HT-29 (cell line): ENCODE results near the gene E2F3. TPM values are rescaled to one million over a fixed set of nuclear protein-coding genes. Genes with fewer than 3 reads are reported as not detected.

Experiments
- DNase-seq: peaks from one replicate; pipeline ENCODE4 v3.0.0-alpha.2; 2015; ENCODE audit warnings: low spot score
- total RNA-seq: library from RNA; depleted of rRNA; stranded (reverse); fragments of >200 nt; shearing (Covaris generic); gene quantifications from 2 replicates; pipeline ENCODE4 v1.2.3, GENCODE V29; 2014

Gene E2F3
- total RNA-seq, 1 experiment from 2014 or later = 4.2 TPM

DNA sequence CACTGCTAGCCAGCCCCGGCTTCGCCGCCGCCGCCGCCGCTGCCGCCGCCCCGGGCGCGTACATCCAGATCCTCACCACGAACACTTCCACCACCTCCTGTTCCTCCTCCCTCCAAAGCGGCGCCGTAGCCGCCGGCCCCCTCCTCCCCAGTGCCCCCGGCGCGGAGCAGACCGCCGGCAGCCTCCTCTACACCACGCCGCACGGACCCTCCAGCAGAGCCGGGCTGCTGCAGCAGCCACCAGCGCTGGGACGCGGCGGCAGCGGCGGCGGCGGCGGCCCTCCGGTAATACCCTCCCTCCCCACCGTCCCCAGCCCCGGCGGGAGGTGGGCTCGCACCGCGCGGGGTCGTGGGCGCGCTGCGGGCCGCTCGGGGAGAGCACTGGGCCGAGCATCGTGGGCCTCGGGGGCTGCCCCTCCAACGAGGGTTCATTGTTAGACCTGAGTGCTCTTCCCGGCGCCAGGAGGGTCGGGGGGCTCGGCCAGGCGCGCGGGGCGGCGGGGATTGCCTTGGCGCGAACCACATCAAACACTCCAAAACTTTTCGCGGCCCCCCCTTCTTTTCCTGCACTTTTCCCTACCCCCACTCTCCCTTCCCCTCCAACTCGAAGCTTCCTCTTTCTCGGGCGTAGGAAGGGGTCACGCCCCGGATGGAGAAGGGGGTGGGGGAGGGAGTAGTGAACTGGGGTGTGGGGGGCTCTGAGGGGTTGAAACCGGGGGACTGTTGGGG is 827 bp downstream of the E2F3 start:
- peak; percentile 48 for DNase-seq

DNA sequence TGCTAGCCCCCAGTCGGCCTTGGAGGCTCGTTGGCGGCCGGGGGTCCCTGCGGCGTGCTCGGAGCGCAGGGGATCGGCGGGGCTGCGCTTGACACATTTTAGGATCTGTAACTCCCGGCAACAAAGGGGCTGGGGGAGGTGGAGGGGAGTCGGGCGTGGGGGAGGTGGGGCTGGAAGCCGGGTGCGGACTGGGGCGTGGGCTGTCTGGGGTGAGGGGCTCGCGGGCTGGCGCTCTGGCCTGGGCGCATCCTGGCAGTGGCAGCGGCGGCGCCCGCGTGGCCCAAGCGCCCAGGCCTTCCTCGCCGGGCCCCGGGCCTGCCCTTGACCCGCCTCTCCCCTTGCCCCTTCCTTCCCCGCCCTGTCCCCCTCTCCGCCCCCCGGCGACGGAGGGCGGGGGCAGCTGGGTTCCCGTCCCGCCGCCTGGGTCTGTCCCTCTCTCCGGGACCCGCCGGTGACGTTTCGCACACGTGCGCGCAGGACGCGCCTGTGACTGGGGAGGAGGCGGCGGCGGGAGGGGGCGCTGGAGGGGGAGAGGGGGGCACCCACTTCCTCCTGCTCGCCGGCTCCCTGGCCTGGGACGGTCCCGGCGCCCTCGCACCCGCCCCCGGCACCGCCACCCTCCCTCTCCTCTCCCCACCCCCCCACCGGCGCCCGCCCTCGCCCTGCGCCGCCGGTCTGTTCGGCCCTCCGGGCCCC is 1.5 kb downstream of the E2F3 start:
- peak; percentile 85 for DNase-seq

DNA sequence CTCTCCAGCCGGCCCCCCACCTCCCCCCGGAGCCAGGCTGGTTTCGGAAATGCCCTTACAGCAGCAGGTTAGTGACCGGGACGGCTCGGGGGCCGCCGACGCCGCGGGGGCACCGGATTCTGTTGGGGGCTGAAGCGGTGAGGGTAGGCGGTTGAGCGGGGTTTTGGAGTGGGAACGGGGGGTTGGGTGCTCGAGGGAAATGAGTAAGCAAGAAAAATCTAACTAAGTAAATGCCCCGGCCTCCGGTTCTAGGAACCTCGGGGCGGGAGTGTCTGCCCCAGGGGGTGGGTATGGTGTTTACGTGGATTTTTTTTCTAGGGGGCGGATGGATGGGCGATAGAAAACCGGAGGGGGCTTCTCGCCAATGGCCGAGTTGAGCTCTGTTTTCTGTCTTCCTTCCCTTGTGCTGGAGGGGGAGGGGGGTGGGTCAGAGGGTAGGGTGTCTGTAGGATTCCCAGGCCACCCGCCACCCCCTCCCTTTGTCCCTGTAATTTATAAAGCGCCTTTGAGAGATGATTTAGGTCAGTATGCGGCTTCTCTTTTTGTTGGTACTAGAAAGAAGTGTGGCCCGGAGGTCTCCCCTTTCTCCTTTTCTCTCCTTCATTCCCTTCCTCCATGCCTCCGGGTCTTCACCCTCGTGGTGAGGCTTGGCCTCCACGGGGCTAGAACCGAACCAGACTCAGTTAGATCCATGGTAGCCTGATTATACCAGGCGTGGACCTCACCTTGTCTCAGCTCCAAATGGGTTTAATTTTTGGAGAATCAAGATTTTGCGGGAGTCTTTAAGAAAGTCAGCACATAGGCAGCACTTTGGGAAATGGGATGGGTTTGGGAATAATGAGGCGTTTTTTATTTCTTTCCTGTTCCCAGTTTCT is 2.3 kb downstream of the E2F3 start:
- peak; percentile 53 for DNase-seq

DNA sequence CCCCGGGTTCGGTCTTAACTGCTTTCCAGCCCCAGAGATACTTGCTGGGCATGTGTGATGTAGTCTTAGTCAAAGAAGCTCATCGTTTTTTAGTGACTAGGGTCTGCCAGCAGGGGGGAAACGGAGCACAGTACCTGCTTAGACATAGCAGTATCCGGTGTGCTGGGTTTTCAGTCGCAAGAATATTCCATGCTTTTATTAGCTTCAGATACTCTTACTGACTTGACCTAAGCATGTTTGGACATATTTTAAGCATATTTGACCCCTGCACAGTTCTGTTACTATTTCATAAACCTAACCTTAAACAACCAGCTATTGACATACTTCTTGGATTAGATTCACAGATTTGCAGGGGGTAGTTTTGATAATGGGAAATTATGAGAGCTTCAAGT is 3.0 kb downstream of the E2F3 start:
- DNase-seq = peak; percentile 67

DNA sequence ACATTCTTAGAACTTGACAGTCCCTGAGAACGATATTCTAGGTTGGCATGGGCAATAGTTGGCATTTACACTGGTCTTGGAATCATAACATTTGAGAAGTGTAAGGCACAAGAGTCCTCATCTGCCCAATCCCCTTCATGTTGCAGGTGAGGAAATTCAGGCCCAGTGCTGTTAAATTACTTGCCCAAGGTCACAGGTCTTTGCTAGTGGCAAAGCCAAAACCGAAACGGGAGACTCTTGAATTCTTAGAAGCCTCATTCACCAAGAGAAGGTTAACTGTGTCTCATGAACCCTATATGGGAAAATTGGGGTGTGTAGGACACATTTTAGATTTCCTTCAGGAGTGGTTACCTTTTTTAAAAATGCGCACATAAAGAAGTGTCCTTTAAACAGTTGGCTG is 7.2 kb downstream of the E2F3 start:
- no peak for DNase-seq

DNA sequence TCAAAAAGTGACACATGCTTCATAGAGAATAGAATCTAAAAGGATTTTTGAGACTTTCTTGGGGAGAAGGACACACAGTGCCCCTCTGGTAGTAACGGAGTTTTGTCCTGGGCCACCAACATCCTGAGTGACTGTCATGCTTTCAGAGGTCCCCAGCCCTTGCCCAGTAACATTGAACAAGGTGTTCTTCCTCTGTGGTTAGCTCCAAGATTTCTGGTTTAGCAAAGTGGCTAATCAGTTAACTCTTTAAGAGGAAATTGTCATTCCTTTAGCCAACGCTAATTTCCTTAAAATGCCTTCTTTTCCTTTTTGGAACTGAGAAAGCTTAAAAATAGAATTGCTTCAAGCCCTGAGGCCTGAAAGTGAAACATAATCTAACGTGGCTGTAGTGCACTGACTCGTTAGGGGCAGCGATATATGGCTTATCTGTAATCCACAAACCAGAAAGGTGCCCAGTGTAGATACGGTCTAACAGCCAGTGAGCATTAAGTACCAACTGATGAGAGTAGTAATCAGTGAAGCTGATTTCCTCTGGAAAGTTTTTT is 7.8 kb downstream of the E2F3 start:
- no peak for DNase-seq

DNA sequence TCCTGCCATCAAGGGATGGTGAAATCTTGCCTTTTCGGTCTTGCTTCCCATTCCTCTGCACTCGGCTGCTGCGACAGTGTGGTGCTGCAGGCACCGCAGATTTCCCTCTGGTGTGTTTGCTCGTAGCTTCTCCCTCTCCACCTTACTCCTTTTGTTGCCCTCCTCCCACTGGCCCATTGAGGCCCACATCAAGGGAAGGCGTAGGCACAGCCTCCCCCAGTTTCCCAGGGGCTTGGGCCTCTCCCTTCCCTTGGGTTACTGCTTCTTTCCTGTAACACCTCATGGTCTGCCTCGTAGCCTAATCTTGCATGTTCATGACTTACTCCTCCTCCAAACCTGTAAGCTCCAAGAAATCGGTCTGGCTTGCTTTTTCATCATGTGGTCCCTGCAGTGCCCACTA is 9.9 kb downstream of the E2F3 start:
- DNase-seq = no peak

DNA sequence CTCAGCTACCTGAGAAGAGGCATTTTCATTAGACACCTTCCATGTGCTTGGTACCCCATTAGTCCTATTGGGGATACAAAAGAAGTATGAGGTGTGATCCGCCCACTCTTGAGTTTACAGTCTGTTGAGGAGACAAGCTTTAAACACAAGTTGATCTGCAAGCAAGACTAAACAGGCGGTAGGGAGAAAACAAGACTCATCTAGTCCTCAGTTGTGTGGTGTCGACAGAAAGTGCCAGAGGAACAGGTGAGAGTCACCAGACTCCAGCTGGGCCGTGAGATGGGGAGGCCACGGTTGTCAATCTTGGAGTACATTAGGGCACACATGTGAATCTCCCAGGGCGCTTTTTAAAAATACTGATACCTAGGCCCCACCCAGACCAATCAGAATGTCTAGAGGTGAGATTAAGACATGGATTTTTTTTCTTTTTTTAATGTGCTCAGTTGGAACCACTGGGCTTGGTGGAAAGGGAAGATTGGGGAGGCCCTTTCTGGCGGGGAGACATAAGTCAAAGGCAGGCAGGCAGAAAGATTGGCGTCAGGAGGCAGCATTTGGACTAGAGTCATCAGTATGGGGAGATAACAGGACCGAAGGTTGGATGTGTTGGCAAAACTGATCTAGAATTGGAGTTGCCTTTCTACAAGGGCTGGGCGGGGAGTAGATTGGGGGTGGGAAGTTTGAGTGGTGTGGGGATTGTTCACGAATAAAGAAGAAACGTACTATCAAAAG is 10.4 kb downstream of the E2F3 start:
- no peak for DNase-seq

DNA sequence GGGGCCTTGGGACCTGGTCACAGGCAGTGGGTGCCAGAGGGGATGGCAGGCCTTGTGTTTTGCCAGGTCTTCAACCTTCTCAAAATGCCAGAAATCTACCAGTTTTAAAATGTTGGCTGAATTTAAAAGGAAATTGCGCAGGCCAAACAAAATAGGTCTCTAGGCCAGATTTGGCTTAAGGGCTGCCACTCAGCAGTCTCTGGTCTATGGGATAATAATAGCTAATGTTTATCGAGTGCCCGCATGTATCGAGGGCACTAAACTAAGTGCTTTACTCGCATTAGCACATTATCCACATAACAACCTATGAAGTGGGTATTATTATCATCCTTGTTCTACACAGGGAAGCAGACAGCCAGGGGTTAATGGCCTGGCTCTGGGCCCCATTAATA is 11.0 kb downstream of the E2F3 start:
- no peak for DNase-seq

DNA sequence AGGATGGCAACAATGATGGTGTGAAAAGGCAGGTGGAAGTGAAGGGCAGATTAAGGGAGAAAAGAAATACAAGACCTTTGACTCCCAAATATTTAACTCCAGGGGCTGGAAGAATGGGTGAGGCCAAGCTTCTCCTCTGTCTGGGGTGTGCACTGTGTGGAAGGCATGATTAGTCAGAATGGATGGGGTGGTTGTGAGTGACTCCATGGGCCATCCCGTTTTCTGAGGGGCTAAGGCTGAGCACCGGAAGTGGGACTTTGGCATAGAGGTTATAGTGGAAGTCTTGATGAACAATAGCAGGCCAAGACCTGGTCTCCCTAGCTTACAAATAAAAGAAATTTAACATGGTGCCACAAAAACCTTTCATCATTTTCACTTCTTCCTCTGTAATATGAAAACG is 12.1 kb downstream of the E2F3 start:
- DNase-seq = no peak

DNA sequence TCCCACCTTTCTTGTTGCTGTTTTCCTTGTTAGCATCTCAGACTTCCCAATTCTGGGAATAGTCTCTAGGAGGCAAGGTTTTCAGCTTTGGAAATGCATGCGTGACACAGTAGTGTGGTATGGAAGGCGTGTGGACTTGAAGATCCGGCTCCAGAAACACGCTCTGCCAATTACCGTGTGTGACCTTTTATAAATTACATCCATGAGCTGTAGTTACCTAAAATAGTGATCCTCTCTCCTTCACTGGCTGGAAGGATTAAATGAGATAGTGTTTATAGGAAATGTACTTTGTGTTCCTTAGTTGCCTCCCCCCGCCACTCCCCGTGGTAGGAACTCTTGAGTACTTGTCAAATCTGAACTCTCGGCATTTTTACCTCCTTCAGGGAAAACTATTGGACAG is 13.0 kb downstream of the E2F3 start:
- no peak for DNase-seq

DNA sequence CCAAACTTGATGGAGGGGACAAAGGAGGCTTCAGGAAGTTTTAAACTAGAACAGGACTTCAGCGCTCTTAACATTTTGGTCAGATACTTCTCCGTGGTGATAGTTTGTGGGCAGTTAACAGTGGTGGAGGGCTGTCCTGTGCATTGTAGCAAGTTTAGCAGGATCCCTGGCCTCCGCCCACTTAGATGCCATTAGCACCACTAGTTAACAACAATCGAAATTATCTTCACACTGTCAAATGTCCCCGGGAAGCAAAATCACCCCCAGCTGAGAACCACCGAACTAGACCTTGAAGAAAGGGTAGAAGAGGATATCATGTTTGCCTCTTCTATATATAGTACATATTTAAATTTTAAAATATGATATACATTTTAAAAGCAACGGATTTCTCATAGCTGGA is 13.6 kb downstream of the E2F3 start:
- DNase-seq = no peak

DNA sequence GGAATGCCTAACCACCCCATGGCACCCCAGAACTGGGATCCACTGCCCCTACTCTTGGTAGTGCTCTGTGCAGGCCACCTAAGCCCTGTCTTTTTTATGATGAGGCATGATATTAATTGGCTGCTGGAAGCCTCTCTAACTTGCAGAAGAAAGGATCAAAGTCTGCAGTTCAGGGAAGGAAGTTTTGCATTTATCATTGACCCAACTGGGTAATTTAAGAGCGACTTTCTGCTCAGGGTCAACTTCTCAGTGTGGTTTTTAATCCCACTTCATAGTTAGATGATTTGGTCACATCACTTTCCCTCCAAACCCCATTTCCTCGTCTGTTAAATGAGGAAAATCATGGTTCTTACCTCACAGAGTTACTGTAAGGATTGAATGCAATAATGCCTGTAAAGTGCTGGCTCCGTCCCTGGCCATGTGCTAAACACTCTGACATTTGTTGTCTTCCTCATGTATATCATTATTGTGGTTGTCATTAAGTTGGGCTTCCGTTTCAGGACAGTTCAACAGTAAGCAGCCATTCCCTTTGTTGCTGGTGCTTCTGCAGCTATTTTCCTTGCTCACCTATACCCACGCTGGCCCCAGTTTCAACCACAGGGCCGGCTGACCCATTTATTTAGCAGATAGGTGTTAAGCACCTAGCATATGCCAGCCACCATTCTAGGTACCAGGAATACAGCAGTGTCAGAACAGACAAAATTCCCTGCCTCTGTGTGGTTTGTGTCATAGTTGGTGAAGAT is 14.2 kb downstream of the E2F3 start:
- no peak for DNase-seq

DNA sequence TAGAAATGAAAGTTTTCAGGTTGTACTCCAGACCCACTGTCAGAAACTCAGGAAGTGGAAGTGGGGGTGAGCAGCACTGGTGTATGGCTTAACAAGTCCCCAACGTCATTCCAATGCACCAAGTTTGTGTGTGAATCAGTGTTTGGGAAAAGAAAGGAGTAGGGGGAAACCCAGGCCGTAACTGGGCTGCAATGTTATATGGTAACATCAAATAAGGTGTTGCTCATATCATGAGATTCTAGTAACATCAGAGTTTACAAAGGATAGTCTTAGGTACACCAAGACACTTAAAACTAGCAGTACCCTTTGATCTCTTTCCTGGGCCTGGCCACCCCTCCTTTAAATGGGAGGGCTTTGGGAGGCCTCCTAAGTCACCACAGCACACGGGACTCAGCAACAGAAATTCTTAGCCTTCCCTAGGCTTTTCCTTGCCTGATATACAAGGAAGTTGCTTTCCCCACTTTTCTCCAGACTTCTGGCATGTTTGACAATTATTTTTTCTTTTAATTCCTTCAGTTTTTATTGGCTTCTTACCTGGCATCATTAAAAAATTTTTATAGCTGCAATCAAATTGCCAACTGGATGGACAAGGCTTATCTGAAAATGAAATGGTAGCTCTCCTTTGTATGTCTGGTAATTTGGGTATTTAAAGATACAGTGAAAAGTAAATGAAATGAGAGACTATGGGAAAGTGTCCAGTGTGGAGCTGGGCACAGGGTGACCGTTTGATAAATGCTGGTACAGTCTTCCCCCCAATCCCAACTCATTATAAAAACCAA is 15.1 kb downstream of the E2F3 start:
- no peak for DNase-seq

DNA sequence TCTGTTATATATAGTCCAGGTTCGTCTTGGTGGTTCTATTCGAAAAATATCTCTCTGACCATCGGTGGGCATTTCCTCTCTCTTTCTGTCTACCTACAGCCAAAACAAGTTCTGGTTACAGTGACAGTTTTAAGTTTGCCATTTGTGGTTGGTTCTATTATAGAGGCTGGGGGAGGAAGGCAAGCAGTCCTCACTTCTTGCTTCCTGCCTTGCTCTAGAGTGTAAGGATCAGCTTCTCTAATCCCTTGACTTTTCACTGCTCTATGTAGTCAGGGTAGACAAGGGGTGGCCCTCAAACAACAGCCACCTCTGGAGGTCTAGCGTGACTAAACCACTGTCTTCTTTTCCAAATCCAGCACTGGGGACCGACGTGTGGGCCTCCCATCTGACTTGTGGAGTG is 16.1 kb downstream of the E2F3 start:
- no peak for DNase-seq

DNA sequence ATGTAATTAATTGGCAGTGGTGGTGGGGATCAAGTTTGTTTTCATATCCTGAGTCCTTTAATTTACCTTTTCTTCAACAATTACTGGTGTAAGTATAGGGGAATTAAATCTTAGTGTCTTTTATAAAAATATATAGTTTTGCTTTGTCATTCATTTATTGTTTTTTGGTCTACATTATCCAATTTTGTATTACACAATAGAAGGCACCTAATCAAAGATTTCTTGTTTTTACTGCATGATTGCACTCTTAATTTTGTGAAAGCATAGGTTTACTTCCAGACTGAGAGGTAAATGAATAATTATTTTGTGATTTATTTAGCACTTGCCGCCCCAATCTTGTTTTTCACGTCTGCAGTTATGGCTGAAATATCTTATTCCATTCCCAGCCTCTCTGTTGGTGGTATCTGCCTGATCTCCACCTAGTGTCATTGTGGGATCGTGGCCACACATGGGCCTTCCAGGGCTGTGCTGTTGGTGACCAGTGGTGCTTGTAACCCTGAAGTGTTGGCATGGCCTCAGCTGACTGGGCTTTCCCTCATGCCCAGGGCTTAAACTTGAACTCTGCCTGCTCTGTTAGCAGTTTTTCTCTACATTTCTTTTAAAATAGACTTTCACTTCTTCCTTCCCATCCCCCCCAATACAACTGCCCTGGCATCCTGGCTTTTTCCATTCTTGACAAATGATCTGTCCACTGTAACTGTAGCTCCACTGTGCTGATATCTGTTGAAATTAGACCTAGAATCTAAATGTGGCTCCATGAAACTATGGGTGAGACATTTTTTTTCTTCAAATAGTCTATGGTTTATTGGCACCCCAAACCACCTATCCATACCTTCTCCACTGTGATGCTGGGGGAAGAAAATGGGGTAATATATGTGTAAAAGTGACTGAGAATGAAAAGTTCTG is 24.8 kb downstream of the E2F3 start:
- no peak for DNase-seq

DNA sequence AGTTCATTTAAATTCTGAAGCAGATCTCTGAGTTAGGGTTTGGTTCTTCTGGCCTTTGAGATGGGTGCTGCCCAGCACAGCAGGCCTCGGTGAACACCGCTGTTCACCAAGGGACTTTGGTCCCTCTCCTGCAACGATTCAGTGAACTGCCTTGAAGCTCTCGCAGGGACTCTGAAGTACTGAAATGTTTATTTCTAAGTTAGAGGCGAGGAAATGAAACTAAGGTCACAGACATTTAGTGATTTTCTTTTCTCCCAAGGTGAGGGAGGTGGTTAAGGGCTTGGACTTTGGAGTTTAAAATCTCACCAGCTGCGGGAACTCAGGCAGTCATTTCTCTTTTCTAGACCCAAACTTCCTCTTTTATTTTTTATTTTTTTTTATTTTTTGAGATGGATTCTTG is 26.2 kb downstream of the E2F3 start:
- no peak for DNase-seq

DNA sequence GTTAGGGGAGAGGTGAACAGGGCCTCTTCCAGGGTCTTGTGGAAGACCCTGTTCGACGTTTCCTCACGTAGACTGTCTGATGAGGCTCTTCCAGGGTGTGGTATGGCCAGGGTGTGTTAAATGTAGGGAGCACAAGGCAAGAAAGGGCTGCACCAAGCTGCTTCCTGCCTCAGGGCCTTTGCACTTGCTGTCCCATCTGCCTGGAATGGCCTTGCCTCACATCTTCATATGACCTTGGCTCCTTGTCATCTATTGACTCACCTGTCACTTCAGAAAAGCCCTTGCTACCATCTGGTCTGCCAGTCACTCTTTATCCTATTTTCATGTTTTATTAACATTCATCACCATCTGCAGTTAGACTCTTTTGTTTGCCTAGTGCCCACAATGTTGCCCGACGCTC is 31.0 kb downstream of the E2F3 start:
- no peak for DNase-seq

DNA sequence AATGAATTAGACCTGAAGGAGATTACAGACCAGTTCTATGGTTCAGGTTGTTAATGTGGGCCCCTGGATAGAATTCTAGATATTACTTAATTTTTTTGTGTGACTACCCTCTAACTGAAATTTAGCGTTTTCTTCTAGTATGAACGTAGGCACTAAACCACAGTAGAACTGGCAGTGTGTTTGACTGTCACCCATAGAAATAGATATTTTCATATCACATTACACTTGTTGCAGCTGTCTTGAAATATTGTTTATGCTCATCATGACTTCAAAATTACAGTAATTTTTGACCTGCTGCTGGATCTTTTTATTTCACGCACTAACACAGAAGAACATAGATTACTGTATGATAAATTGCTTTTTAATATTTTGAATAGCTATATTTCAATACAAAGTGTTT is 31.6 kb downstream of the E2F3 start:
- DNase-seq = no peak
